GM12875 (cell line): ENCODE measurements around the gene ISG20.

ENCODE experiments used
- H3K4me3 ChIP-seq: one replicate; pipeline ENCODE4 v1.5.1; 2011; ENCODE audit warnings: low read depth, low read length, control low read depth
- CTCF ChIP-seq: IDR thresholded peaks from 2 replicates; pipeline ENCODE4 v1.5.1; 2011; ENCODE audit warnings: low read depth, mild to moderate bottlenecking, control low read depth, inconsistent platforms, low read length, moderate library complexity, borderline replicate concordance; ENCODE audit not compliant: insufficient read depth

The ISG20 gene

DNA sequence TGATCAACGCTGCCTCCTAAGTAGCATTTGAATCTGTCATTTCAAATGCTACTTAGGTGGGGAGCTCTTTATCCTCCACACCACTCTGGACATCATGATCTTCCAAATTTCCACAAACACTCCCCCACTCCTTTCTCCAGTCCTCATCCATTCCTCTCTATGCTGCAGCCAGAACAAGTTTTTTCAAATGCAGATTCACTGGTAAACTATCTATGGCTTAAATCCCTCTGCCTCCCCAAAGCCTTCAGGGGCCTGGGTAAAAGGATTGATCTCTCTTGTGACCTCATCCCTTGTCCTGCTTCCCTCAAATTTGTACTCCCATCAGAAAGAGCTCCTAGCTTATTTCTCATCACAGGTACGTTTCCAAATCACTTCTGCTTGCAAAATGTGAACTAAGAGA is 19.0 kb upstream of the ISG20 start:
- no peak overlapping the region for H3K4me3 ChIP-seq
- no peak for TF ChIP-seq CTCF

GRCh38 chr15:88620995-88621772 is 17.6 kb upstream of the ISG20 start, which contains the start of gene AEN:
TSS of gene AEN (plus strand) at chr15:88621340. CDS start at chr15:88626210, 4,870 bp downstream.
- H3K4me3 ChIP-seq, result peak within 1 kb of the TSS; percentile 90
- TF ChIP-seq CTCF, result no peak

- H3K4me3 ChIP-seq, result peak overlapping the region; percentile 90
- no peak for TF ChIP-seq CTCF
These were observed 16.8 kb upstream of the ISG20 start for GRCh38 chr15:88621789-88622604.

GRCh38 chr15:88622605-88622975 is 16.2 kb upstream of the ISG20 start:
- H3K4me3 ChIP-seq, result peak overlapping the region; percentile 90
- no peak for TF ChIP-seq CTCF

- TF ChIP-seq CTCF, result no peak
- H3K4me3 ChIP-seq, result peak overlapping the region; percentile 90
These were observed 15.8 kb upstream of the ISG20 start for GRCh38 chr15:88623061-88623460.

GRCh38 chr15:88623632-88624031 is 15.2 kb upstream of the ISG20 start:
- peak overlapping the region; percentile 90 for H3K4me3 ChIP-seq
- no peak for TF ChIP-seq CTCF
